Stimulated activated CD4-positive, alpha-beta T cell treated with anti-CD3 and anti-CD28 coated beads, Interleukin-2, amount 100 ng/mL, for 48 hours (primary cell): ENCODE results near the gene FAM216A.
"Not testable (repeated sequence)": the region's sequence is repeated elsewhere in the genome, so short reads cannot be mapped to it uniquely, and the experiment has no call there.

Source experiments
- DNase-seq, 2 donors: peaks; one replicate each; pipeline ENCODE4 v3.0.0-alpha.2; 2020

The FAM216A gene

GRCh38 chr12:110501752-110502738 is 33.4 kb downstream of the FAM216A start, which contains the start of the genes RAD9B and VPS29:
TSS of gene RAD9B (plus strand) at chr12:110502331. CDS start at chr12:110502338, 7 bp downstream.
TSS of gene VPS29 (minus strand) at chr12:110502111. CDS start at chr12:110502051, 60 bp downstream.
- DNase-seq: peak; percentile 97 to 98

GRCh38 chr12:110503432-110503831 is 34.8 kb downstream of the FAM216A start:
- no peak for DNase-seq

- no peak for DNase-seq
These were observed 36.7 kb downstream of the FAM216A start for GRCh38 chr12:110505332-110505731.

- DNase-seq: no peak
These were observed 39.5 kb downstream of the FAM216A start for GRCh38 chr12:110508071-110508586.

GRCh38 chr12:110513842-110514241 is 45.2 kb downstream of the FAM216A start:
- no peak for DNase-seq

- no peak for DNase-seq
These were observed 45.7 kb downstream of the FAM216A start for GRCh38 chr12:110514363-110514762.

GRCh38 chr12:110516995-110517394 is 48.4 kb downstream of the FAM216A start:
- no peak for DNase-seq

- not testable (repeated sequence) for DNase-seq
These were observed 49.4 kb downstream of the FAM216A start for GRCh38 chr12:110518014-110518413.

GRCh38 chr12:110520876-110521712 is 52.4 kb downstream of the FAM216A start:
- peak; percentile 23 to 28 for DNase-seq

- no peak for DNase-seq
These were observed 59.7 kb downstream of the FAM216A start for GRCh38 chr12:110528277-110528839.

GRCh38 chr12:110530511-110530910 is 61.9 kb downstream of the FAM216A start:
- DNase-seq: no peak

GRCh38 chr12:110531741-110532333 is 63.2 kb downstream of the FAM216A start:
- no peak for DNase-seq

GRCh38 chr12:110532644-110533043 is 64.0 kb downstream of the FAM216A start:
- DNase-seq: no peak

GRCh38 chr12:110533607-110534006 is 65.0 kb downstream of the FAM216A start:
- DNase-seq: no peak

GRCh38 chr12:110534811-110535210 is 66.2 kb downstream of the FAM216A start:
- DNase-seq: no peak

- DNase-seq: no peak
These were observed 68.4 kb downstream of the FAM216A start for GRCh38 chr12:110536834-110537604.

GRCh38 chr12:110537605-110538409 is 69.2 kb downstream of the FAM216A start:
- DNase-seq: no peak

- DNase-seq: no peak
These were observed 70.4 kb downstream of the FAM216A start for GRCh38 chr12:110538869-110539622.
